NCI-H2107 treated with DMSO at 0.1 percent for 48 hours (cell line): ENCODE results near the gene TIPARP.
A peak's percentile ranks its signal among the peaks of the same experiment; 100 is the strongest.

Experiments
- DNase-seq: peaks from one replicate; lab custom pipeline; 2025; ENCODE audit not compliant: unreplicated experiment; lab: John Stamatoyannopoulos, UW

The TIPARP gene

DNA sequence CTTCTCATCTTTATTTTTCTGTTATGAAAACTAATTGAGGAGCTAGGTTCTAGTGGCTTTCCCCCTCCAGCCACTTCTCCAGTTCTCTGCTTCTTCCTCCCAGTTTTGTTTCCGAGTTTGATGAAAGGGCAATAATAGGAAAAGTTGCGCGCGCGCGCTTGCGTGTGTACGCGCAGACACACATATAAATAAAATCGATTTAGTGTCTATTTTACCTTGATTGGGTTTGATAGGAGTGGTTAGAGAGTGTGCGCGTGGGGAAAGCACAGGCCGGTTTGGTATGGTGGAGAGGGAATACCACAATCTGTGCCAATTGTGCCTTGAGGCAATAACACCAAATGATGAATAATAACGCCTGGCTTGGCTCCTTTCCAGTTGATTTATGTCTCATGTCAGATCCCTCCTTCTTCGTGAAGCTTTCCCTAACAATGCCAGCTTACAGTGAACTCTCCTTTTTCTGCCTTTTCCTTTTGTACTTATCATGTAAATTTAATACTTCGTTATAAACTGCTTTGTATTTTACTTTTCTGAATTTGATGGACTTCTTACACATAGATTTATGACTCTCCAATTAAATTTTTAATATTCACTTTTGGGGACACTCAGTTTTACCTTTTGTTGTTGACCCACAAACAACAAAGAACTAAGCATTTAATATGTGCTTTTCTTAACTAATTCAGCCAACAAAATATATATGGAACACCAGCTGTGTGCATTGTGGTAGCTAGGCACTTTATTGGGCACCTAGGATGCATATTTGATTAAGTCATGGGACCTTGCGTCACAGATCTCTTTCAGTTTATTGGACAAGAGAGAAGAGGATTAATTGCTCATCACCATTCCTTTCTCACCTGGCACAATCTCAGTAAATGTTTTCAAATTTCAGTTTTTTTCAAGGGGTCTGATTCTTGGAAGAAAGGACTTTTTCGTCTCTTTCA lies 1.7 kb downstream of the TIPARP start:
- peak; percentile 78 for DNase-seq

GRCh38 chr3:156676768-156677479 lies 2.5 kb downstream of the TIPARP start:
- DNase-seq = no peak

- DNase-seq = no peak
Observed at GRCh38 chr3:156677536-156677935, 3.1 kb downstream of the TIPARP start.

- DNase-seq = no peak
Observed at GRCh38 chr3:156678197-156678596, 3.8 kb downstream of the TIPARP start.

- no peak for DNase-seq
Observed at GRCh38 chr3:156680243-156680914, 6.0 kb downstream of the TIPARP start.

DNA sequence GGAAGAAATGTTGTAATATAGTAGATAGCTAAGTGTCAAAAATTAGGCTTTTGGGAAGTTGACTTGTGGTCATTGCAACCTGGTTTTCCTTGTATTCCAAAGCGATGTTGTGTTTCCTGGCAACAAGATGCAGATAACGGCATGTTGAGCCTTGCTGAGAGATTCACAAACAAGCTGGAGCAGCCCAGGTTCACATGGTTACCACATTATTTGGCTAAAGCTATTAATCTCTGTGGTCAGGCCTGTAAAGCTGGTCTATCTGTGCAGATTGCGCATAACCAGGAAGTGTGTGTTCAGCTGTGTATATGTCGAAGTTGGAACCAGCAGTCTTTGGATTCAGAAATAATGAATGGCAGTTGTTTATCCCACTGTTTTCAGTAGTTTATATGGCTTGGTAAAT lies 6.6 kb downstream of the TIPARP start:
- DNase-seq = peak; percentile 86

DNA sequence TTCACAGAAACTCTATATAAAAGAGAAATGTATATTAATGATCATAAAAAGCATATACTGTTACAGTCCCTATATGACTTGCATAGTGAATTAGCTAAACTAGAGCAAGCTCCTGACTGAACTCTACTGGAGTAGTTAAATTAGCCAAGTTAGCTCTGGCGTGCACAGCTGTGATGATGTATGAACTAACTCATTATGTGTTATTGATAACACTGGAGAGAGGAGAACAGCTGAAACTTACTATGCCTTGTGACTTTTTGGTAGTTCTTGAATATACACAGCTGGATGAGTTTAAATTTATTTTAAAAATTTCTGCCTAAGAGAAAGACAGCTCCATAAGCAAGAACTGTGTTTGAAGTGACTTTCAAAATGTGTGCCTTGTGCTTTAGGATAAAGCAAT lies 8.1 kb downstream of the TIPARP start:
- DNase-seq = no peak

GRCh38 chr3:156682963-156683362 lies 8.6 kb downstream of the TIPARP start:
- DNase-seq = no peak

GRCh38 chr3:156685198-156685597 lies 10.8 kb downstream of the TIPARP start:
- DNase-seq = no peak

DNA sequence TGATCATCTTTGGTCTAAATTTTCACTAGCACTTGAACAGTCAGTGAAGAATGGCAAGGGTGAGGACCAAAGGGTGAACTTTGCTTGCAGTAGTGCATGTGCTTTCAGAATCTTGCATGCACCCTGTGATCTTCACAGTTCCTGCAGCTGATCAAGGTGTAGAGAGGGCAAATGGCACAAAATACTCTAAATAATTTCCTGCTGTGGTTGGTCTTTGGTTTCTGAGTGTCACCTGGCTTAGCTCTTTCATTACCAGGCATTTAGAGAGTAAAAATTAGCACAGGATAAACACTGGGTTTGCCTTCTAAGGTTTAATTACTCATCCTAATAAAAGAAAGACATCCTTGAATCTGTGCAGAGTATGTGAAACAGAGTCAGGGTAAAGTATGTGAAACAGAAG lies 11.4 kb downstream of the TIPARP start:
- DNase-seq = no peak

- DNase-seq = no peak
Observed at GRCh38 chr3:156687023-156687422, 12.6 kb downstream of the TIPARP start.

DNA sequence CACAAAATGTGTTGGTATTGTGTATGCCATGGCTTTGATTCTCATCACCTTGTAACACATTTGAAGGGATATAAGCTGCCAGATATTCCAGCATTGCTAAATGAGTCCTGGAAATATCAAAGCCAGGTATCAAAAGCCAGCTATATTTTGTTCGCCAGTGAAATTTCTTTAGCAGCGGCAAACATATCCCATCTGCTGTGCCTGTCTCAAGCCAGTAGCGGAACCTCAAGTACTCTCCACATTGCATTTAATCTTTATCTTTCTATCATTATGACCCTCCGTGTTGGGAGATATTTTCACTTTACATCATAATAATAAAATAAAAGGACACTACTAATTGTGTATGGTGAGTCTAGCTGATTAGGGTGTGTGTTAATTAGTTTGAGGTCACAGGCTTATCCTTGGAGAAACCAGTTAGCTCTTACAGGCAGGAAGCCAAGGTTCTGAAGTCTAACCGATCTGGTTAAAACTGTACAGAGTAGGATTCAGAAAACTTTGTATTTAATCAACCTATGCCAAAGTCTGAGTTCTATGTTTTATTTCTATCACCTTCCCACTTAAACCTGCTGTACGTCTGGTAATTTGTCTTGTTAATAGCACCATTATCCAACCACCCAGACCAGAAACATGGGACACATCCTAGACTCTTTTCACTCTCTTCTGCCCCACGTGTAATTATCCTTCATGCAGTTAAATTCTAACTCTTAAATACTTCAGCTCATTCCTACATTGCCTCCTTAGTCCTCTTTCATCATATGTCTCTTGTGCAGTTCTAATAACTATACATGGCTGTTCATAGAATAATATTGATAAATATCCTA lies 14.5 kb downstream of the TIPARP start:
- DNase-seq = peak; percentile 69

DNA sequence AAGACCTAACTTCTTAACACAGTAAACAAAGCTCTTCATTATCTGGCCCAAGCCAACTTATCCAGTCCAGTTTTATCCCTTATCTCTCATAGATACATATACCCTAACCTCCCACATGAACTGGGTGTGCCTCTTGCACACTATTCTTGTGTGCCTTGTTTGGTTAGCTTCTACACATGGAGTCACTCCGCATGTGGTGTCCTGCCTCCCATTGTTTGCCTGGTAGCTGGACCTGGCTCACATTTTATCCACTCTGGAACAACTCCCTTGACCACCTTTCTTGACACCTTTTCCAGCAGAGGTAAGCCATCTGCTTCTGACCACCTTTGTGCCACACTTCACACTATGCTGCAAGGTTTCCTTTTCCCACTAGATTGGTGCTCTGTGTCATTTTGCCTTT lies 15.2 kb downstream of the TIPARP start:
- no peak for DNase-seq

DNA sequence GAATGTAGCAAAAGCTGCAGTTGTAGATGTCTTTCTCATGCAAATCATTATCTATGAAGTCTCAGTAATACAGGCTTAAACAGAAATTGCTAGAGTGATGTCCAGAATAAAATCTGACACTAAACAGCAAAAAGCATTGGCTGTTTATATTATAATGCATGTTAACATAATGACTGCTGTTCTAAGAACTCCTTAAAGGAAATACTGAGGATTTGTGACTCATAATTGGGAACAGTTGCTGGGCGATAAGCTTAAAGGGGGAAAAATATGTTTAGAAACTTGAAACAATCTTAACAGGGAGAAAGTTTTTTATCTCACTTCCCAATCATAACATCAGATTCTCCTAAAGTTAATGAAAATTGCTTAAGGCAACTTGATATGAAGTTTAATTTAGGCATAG lies 17.5 kb downstream of the TIPARP start:
- DNase-seq = no peak

DNA sequence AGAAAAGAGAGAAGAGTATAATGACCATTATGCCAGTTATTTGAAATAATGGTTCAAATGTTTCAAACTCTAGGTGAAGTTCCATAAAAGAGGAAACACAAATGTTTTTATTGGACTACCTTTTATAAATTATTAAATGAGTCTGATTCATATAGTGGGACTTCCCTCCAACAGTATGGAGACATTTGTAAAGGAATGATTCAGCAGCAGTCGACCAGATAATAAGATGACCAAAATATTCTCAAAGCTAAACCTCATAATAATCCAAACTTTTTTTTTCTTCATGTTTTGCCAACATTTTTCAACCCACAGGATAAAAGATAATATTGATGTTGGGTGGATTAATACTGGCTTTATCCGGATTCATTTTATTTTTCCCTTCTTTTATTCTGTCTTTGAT lies 18.8 kb downstream of the TIPARP start:
- DNase-seq = no peak

GRCh38 chr3:156694536-156694935 lies 20.1 kb downstream of the TIPARP start:
- DNase-seq = peak; percentile 88

DNA sequence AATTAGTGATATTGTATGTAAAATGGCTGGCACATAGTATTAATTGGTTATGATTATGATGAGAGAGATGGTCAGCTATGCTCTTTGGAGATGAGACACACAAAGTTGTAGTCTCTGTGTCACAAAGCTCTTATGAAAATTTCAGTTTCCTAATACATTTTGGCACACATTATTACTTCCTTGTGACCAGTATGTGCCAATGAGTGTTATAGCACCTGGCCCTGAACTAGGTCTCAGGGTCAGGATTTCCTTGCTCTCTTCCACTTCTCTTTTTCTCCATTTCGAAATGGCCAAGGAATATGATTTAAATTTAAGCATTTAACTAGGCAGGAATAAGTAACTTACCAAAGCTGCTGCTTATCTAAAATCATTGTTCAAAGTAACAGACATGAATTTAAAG lies 28.0 kb downstream of the TIPARP start:
- DNase-seq = no peak

DNA sequence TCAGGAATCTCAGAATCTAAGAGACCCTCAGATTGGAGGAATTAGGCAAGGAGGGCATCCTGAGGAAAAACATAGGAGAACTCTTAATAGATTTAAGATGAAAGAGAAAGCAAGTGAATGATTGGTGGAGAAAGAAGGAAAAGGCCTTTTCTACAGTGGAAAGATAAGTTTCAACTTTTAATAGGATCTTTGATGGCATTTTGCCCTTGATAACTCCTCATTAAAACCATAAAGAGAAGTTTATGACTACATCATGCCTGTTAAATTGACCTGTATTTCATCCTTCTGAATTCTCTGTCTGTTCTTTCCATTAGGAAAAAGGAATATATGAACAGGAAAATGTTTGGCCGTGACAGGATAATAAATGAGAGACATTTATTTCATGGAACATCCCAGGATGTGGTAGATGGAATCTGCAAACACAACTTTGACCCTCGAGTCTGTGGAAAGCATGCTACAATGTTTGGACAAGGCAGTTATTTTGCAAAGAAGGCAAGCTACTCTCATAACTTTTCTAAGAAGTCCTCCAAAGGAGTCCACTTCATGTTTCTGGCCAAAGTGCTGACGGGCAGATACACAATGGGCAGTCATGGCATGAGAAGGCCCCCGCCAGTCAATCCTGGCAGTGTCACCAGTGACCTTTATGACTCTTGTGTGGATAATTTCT lies 30.1 kb downstream of the TIPARP start:
- DNase-seq = no peak

DNA sequence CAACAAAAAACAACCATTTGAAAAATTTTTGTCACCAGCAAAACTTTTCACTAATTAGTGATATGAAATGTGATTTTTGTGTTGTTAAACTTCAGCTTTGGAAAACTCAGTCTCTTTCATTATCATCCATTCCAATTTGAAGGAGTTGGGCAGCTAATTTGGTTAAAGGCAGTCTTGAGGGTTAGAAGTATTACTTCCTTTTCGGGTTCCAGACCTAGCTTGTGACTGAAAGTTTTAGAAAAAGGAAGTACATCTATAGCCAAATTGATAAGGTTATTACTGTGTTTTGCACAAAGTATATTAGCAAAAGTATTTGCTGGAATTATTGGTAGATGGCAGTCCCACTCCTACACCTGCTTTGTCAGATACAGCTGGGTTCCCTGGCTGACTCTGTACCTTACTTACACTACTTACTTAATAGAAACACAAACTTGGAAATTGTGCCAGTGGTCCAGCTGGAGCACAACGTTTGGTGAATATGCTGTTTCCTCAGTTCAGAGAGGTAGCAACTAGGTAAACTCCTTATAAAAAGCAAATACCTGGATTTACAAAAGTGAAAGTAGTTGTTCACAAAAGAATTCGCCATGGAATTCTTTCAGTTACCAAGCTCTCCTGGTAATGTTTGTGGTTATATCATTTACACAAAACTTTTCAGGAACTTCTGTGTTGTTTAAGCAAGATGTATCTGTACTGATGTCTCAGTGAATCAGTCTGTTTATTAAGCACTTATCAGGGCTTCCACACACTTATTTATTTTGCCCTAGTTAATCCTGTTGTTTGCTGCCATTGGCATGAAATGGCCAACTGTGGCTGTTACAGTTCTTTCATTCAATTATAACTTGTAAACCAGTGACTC lies 31.6 kb downstream of the TIPARP start:
- DNase-seq = no peak
